HG03558 (cell line): ENCODE results near the gene CDR2.
"Not testable (repeated sequence)": the region's sequence is repeated elsewhere in the genome, so short reads cannot be mapped to it uniquely, and the experiment has no call there.

Experiments
- ATAC-seq: cut with Tn5 transposase; IDR thresholded peaks from one replicate; pipeline ENCODE4 v1.9.1; 2021; ENCODE audit warnings: moderate number of reproducible peaks; ENCODE audit not compliant: unreplicated experiment; ENCODE audit errors: extremely low read depth

The CDR2 gene

GRCh38 chr16:22374311-22375116, at the start of gene CDR2:
CDR2 (minus strand) TSS chr16:22374619; CDS start chr16:22374309, 310 bp downstream.
- ATAC-seq = peak; percentile 66

- no peak for ATAC-seq
Measured at GRCh38 chr16:22423716-22424115, 49.3 kb upstream of the CDR2 start.

DNA sequence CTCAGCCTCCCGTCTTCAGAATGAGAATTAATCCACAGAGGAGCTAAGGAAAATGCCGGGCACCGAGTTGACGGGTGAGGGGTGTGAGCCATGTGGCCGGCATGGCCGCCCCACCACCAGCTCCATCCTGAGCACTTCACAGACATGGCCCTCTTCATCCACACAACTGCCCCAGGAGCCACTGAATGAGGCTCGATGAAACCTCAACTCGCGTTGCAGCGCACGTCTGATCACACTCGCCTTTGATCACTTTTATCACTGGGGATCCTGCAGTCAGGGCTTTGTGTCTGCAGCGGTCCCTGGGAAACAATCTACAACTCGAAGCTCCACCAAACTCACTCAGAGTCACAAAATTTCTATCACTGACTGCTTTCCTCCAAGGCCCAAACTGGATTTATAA, 46.7 kb upstream of the CDR2 start:
- ATAC-seq = no peak

- no peak for ATAC-seq
Measured at GRCh38 chr16:22420606-22421135, 46.3 kb upstream of the CDR2 start.

GRCh38 chr16:22419908-22420307, 45.5 kb upstream of the CDR2 start:
- no peak for ATAC-seq

GRCh38 chr16:22418826-22419225, 44.4 kb upstream of the CDR2 start:
- no peak for ATAC-seq

DNA sequence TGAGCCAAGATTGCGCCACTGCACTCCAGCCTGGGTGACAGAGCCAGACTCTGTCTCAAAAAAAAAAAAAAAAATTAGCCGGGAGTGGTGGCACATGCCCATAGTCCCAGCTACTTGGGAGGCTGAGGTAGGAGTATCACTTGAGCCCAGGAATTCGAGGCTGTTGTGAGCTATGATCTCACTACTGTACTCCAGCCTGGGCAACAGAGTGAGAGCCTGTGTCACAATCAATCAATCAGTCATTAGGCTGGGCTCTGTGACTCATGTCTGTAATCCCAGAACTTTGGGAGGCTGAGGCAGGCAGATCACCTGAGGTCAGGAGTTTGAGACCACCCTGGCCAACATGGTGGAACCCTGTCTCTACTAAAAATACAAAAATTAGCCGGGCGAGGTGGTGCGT, 43.4 kb upstream of the CDR2 start:
- not testable (repeated sequence) for ATAC-seq

- ATAC-seq = no peak
Measured at GRCh38 chr16:22417019-22417418, 42.6 kb upstream of the CDR2 start.

- no peak for ATAC-seq
Measured at GRCh38 chr16:22413819-22414218, 39.4 kb upstream of the CDR2 start.

- no peak for ATAC-seq
Measured at GRCh38 chr16:22407486-22407885, 33.1 kb upstream of the CDR2 start.

DNA sequence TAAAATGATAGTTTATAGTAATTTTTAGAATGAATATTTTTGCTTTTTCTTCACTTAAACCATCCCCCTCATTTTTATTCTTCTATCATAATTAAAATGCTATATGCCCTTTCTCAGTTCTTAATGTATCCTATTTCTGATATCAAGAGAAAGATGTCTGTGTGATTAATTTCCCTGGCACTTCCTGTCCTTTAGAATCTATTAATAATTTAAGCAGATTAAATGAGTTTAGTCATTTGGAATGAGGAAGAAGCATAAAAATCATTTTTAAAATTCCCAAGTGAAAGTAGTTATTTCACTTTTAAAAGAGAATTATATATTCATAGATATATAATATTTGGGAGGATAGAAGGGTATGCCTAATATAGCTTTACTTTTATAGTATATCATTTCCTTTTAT, 27.8 kb upstream of the CDR2 start:
- ATAC-seq = no peak

- ATAC-seq = no peak
Measured at GRCh38 chr16:22400900-22401299, 26.5 kb upstream of the CDR2 start.

DNA sequence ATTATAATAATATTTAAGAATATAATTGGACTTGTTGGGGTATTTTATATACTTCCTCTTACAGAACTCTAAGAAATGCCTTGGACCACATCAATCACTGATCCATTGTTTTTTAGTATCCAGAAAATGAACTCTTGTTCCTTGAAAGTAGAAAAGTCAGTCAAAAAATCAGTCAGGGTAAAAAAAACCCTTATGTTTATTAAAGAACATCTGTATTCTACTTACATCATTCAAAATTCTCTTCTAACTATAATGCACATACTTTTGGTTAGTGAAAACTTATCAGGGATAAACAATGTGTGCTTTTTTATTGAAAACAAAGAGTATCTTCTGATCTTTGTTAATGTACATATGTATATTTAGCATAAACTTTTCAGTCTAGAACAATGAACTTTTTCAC, 23.5 kb upstream of the CDR2 start:
- no peak for ATAC-seq

GRCh38 chr16:22397464-22397863, 23.0 kb upstream of the CDR2 start:
- ATAC-seq = no peak

GRCh38 chr16:22395960-22396359, 21.5 kb upstream of the CDR2 start:
- ATAC-seq = no peak

DNA sequence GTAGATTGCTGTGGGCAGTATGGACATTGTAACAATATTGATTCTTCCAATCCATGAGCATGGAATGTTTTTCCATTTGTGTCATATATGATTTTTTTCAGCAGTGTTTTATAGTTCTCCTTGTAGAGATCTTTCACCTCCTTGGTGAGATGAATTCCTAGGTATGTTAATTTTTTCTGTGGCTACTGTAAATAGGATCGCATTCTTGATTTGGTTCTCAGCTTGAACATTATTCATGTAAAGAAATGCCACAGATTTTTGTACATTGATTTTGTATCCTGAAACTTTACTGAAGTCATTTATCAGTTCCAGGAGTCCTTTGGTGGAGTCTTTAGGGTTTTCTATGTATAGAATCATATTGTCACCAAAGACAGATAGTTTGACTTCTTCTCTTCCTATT, 19.7 kb upstream of the CDR2 start:
- ATAC-seq = no peak

DNA sequence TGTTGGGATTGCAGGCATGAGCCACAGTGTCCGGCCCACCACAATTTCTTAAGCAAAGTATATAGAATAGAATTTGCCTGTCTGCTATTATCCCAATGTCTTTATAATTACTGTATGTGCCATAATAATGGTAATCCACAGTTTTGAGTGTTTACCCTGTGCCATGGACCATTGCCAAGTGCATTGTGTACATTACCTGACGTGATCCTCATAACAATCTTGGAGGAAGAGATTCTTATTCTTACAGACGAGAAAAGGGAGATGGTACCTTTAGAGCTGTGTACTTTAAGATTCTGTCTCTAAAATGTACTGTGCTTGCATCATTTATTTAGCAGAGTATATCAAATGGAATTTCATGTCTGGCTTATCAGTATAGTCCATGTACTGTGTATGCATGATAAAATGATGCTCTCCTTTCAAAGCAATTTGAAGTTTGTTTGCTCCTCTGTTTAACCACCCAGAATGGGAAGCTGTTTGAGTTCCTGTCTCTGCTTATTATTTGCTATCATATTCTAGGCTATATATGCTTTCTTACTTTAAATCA, 13.8 kb upstream of the CDR2 start:
- no peak for ATAC-seq

DNA sequence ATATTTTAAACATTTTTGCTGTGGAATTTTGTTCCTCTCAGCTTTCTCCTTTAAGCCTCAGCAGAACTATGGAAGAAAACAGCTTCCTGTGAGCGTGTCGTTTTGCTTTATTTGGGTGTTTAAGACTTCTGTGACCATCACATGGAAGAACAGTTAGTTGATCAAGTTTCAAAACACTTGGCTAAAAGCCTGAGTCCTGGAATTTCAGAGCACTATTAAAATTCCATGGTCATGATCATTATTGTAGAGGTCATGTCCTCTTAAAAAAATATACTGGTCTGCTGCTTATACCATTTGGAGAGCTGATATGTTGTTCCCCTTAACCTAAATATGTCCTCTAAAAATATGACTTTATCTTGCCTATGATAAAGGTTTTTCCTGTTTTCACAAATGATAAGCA, 12.6 kb upstream of the CDR2 start:
- no peak for ATAC-seq

- no peak for ATAC-seq
Measured at GRCh38 chr16:22385196-22385595, 10.8 kb upstream of the CDR2 start.

DNA sequence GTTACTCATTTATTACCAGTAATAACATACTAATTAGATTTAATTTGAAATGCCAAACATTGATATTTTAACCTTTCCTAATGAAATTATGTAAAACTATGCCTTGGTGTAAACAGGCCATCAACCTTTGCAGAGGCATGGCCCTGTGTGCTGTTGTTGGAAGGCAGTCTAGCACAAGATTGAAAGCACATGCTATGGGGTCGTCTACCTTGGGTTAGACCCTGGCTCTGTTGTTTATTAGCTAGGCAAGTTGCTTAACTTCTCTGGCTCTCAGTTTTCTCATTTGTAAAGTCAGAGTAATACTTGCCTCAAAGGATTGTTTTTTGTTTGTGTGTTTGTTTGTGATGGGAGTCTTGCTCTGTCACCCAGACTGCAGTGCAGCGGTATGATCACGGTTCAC, 9.4 kb upstream of the CDR2 start:
- no peak for ATAC-seq

GRCh38 chr16:22381392-22381791, 7.0 kb upstream of the CDR2 start:
- ATAC-seq = no peak

DNA sequence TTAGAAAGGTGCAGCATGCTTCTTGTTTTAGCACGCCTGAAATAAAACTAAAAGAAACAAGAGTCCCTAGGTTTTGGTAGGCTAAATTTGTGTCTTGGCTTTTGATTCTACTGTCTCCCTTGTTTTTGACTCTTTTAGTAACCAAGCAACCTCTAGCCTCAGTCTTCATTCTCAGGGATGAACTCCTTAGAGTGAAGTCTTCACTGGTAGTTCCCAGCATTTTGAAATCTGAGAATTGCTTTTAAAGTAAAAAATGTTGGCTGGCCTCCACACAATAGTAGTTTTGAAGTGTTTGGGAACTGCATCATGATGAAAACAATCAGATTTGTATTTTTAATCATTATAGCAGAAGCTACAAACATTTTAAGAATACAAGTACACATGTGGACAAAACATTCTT, 6.1 kb upstream of the CDR2 start:
- no peak for ATAC-seq
